Panc1 (cell line): ENCODE results near the gene MORC4. TPM values are rescaled to one million over a fixed set of nuclear protein-coding genes. Genes with fewer than 3 reads are reported as not detected.

ENCODE experiments used
- ATAC-seq: fragments of 200-7000 bp; cut with Tn5 transposase; 2 replicates; pipeline ENCODE4 v1.9.1; 2020; ENCODE audit warnings: mild to moderate bottlenecking, moderate library complexity
- BruUV-seq: library from RNA; stranded (reverse); fragments of 400-500 nt; replicated peaks from 2 replicates; lab custom pipeline; 2021; lab: Mats Ljungman, UMichigan
- CTCF ChIA-PET: fragments of 300-600 bp; sonication (Branson Sonifier 250); formaldehyde crosslinking; loops from one replicate; lab custom pipeline; 2022; ENCODE audit warnings: antibody characterized with exemption; lab: Charles Lee
- POLR2A ChIA-PET: fragments of 300-600 bp; sonication (Branson Sonifier 250); formaldehyde crosslinking; loops from one replicate; lab custom pipeline; 2022; ENCODE audit warnings: antibody characterized with exemption; lab: Charles Lee
- DNase-seq: peaks from one replicate; pipeline ENCODE4 v3.0.0-alpha.2; 2010; ENCODE audit warnings: low read depth, low spot score
- H3K27ac ChIP-seq: 2 replicates; pipeline ENCODE4 v1.5.1; 2011; ENCODE audit warnings: mild to moderate bottlenecking, low read length, inconsistent platforms
- H3K27me3 ChIP-seq: fragments of 200-500 bp; sonication (Bioruptor generic); 2 replicates; pipeline ENCODE4 v1.6.0; 2014; ENCODE audit warnings: low read length, inconsistent platforms; ENCODE audit not compliant: control insufficient read depth, insufficient read depth
- H3K36me3 ChIP-seq: fragments of 200-500 bp; sonication (Bioruptor generic); 2 replicates; pipeline ENCODE4 v1.5.1; 2014; ENCODE audit warnings: inconsistent platforms, mild to moderate bottlenecking, low read length, moderate library complexity; ENCODE audit not compliant: control insufficient read depth, insufficient read depth
- H3K4me1 ChIP-seq: 2 replicates; pipeline ENCODE4 v1.5.1; 2011; ENCODE audit warnings: inconsistent platforms, mild to moderate bottlenecking, low read length, moderate library complexity; ENCODE audit not compliant: control insufficient read depth, insufficient read depth
- H3K4me3 ChIP-seq, 2 experiments: 2 replicates each; pipeline ENCODE4 v1.5.1; 2011 to 2012; ENCODE audit warnings: low read depth in 2 of 2, low read length in 2 of 2, mild to moderate bottlenecking in 2 of 2, inconsistent platforms in 1 of 2, moderate library complexity in 1 of 2
- H3K9me3 ChIP-seq: fragments of 200-500 bp; sonication (Bioruptor generic); 2 replicates; pipeline ENCODE4 v1.5.1; 2014; ENCODE audit warnings: low read depth, mild to moderate bottlenecking, inconsistent platforms, low read length, moderate library complexity; ENCODE audit not compliant: control insufficient read depth, insufficient read depth
- CTCF ChIP-seq: fragments of 450-650 bp; IDR thresholded peaks from 2 replicates; pipeline ENCODE4 v1.5.1; 2017; ENCODE audit warnings: mild to moderate bottlenecking
- POLR2AphosphoS5 ChIP-seq: IDR thresholded peaks from 2 replicates; pipeline ENCODE4 v1.6.1; 2012; ENCODE audit warnings: mild to moderate bottlenecking, low read depth, low read length, moderate library complexity
- REST ChIP-seq, 2 experiments: IDR thresholded peaks; 2 replicates each; pipeline ENCODE4 v1.6.1; 2011 to 2012; ENCODE audit warnings: low read depth in 2 of 2, control low read depth in 1 of 2, low read length in 1 of 2, mild to moderate bottlenecking in 1 of 2, moderate library complexity in 1 of 2; ENCODE audit not compliant: insufficient read depth in 1 of 2
- SIN3A ChIP-seq: IDR thresholded peaks from 2 replicates; pipeline ENCODE4 v1.6.1; 2012; ENCODE audit warnings: low read depth, mild to moderate bottlenecking, low read length, moderate library complexity, borderline replicate concordance; ENCODE audit not compliant: insufficient read depth
- TCF7L2 ChIP-seq: IDR thresholded peaks from 2 replicates; pipeline ENCODE4 v1.6.1; 2011; ENCODE audit warnings: mild to moderate bottlenecking, low read depth, low read length, inconsistent platforms
- in situ Hi-C: cut with HindIII; loops from 2 replicates; pipeline ENCODE4 v1.10.0; 2016; ENCODE audit warnings: low sequenced_read_pairs, low pct_unique_long_range_greater_than_20kb
- intact Hi-C: fragments of 100-400 bp; cut with micrococcal nuclease; formaldehyde crosslinking; loops from one replicate; pipeline ENCODE4 v1.10.0; 2022; ENCODE audit not compliant: unreplicated experiment
- total RNA-seq: library from RNA; stranded (reverse); gene quantifications from one replicate; pipeline ENCODE4 v1.2.1, GENCODE V29; 2021; ENCODE audit not compliant: unreplicated experiment

Gene MORC4
- total RNA-seq, 1 experiment from 2014 or later, result 7.4 TPM

GRCh38 chrX:106935175-106935574 is 64.8 kb downstream of the MORC4 start:
- intact Hi-C loops (no loop called here), in situ Hi-C loops (no loop called here)
- TF ChIP-seq REST (IDR thresholded peaks at IDR 0.05; ENCODE audit: insufficient read depth in 1 of 2, low read depth in 2 of 2, low read length in 1 of 2) (no peak), POLR2AphosphoS5 (no peak), SIN3A (no peak), TCF7L2 (no peak), CTCF (no peak)
- H3K4me1 ChIP-seq, result no peaks in the 10 kb centered on the region
- H3K27me3 ChIP-seq, result no peaks in the 10 kb centered on the region
- no peak overlapping the region for H3K4me3 ChIP-seq
- BruUV-seq, result no TSS peak
- no peak overlapping the region for H3K27ac ChIP-seq
- no peaks in the 10 kb centered on the region for H3K36me3 ChIP-seq
- ATAC-seq, result no peak
- CTCF ChIA-PET, result no interaction called here
- no peak for DNase-seq
- POLR2A ChIA-PET, result no interaction called here
- no peaks in the 10 kb centered on the region for H3K9me3 ChIP-seq

- TF ChIP-seq REST (IDR thresholded peaks at IDR 0.05; ENCODE audit: insufficient read depth in 1 of 2, low read depth in 2 of 2, low read length in 1 of 2), result no peak
- TF ChIP-seq TCF7L2, result no peak
- TF ChIP-seq SIN3A, result no peak
- no peak for TF ChIP-seq CTCF
- TF ChIP-seq POLR2AphosphoS5, result no peak
- in situ Hi-C loops (no loop called here), intact Hi-C loops (no loop called here)
- H3K4me1 ChIP-seq, result no peaks in the 10 kb centered on the region
- no peak overlapping the region for H3K4me3 ChIP-seq
- no peak overlapping the region for H3K27ac ChIP-seq
- no TSS peak for BruUV-seq
- H3K36me3 ChIP-seq, result no peaks in the 10 kb centered on the region
- no peak for ATAC-seq
- ChIA-PET POLR2A (no interaction called here), CTCF (no interaction called here)
- DNase-seq, result no peak
- H3K9me3 ChIP-seq, result no peaks in the 10 kb centered on the region
- no peaks in the 10 kb centered on the region for H3K27me3 ChIP-seq
Measured at GRCh38 chrX:106933538-106933961, 66.5 kb downstream of the MORC4 start.
